Measurements from ENCODE around the gene ZNF764.

The ZNF764 gene

GRCh38 chr16:30570636-30571444 lies 12.7 kb upstream of the ZNF764 start:
- DNase-seq (ENCODE audit: low read depth in 2 of 2), result no peak

- DNase-seq (ENCODE audit: low read depth in 2 of 2), result no peak
These were observed 11.8 kb upstream of the ZNF764 start for GRCh38 chr16:30569746-30570635.

- no peak for DNase-seq (ENCODE audit: low read depth in 2 of 2)
These were observed 11.1 kb upstream of the ZNF764 start for GRCh38 chr16:30569281-30569680.

GRCh38 chr16:30567991-30568638 lies 9.9 kb upstream of the ZNF764 start:
- no peak for DNase-seq (ENCODE audit: low read depth in 2 of 2)

GRCh38 chr16:30567160-30567990 lies 9.2 kb upstream of the ZNF764 start:
- peak in 1 of 2 donors; percentile 57 for DNase-seq (ENCODE audit: low read depth in 2 of 2)

- DNase-seq (ENCODE audit: low read depth in 2 of 2), result no peak
These were observed 8.4 kb upstream of the ZNF764 start for GRCh38 chr16:30566531-30566930.

GRCh38 chr16:30565984-30566383 lies 7.8 kb upstream of the ZNF764 start:
- no peak for DNase-seq (ENCODE audit: low read depth in 2 of 2)

GRCh38 chr16:30565526-30565925 lies 7.4 kb upstream of the ZNF764 start:
- DNase-seq (ENCODE audit: low read depth in 2 of 2), result no peak

- DNase-seq (ENCODE audit: low read depth in 2 of 2), result no peak
These were observed 3.8 kb upstream of the ZNF764 start for GRCh38 chr16:30562021-30562420.

GRCh38 chr16:30561089-30561816 lies 3.1 kb upstream of the ZNF764 start:
- no peak for DNase-seq (ENCODE audit: low read depth in 2 of 2)

- no peak for DNase-seq (ENCODE audit: low read depth in 2 of 2)
These were observed 1.5 kb upstream of the ZNF764 start for GRCh38 chr16:30559690-30560089.

GRCh38 chr16:30558789-30559377 lies 709 bp upstream of the ZNF764 start:
- DNase-seq (ENCODE audit: low read depth in 2 of 2), result no peak

GRCh38 chr16:30557707-30557956 lies 542 bp downstream of the ZNF764 start:
- DNase-seq (ENCODE audit: low read depth in 2 of 2), result no peak

- no peak for DNase-seq (ENCODE audit: low read depth in 2 of 2)
These were observed 2.1 kb downstream of the ZNF764 start for GRCh38 chr16:30556125-30556473.

- no peak for DNase-seq (ENCODE audit: low read depth in 2 of 2)
These were observed 2.7 kb downstream of the ZNF764 start for GRCh38 chr16:30555315-30556124.

- DNase-seq (ENCODE audit: low read depth in 2 of 2), result no peak
These were observed 3.4 kb downstream of the ZNF764 start for GRCh38 chr16:30554557-30555314.

GRCh38 chr16:30553393-30553899 lies 4.7 kb downstream of the ZNF764 start:
- DNase-seq (ENCODE audit: low read depth in 2 of 2), result no peak

- DNase-seq (ENCODE audit: low read depth in 2 of 2), result no peak
These were observed 5.2 kb downstream of the ZNF764 start for GRCh38 chr16:30552956-30553355.

GRCh38 chr16:30551781-30552180 lies 6.4 kb downstream of the ZNF764 start:
- peak; percentile 26 to 37 for DNase-seq (ENCODE audit: low read depth in 2 of 2)

Data from stimulated activated CD8-positive, alpha-beta memory T cell treated with anti-CD3 and anti-CD28 coated beads, Interleukin-15, amount 100 ng/mL, for 4 hours (primary cell).